Measurements from ENCODE around the gene TBL1X.
"Not testable (repeated sequence)": the region's sequence is repeated elsewhere in the genome, so short reads cannot be mapped to it uniquely, and the experiment has no call there.

Gene TBL1X

GRCh38 chrX:9458516-9459078 lies 6.3 kb upstream of the TBL1X start:
- in situ Hi-C loops (cut with MboI; ENCODE audit: low sequenced_read_pairs): no loop called here

DNA sequence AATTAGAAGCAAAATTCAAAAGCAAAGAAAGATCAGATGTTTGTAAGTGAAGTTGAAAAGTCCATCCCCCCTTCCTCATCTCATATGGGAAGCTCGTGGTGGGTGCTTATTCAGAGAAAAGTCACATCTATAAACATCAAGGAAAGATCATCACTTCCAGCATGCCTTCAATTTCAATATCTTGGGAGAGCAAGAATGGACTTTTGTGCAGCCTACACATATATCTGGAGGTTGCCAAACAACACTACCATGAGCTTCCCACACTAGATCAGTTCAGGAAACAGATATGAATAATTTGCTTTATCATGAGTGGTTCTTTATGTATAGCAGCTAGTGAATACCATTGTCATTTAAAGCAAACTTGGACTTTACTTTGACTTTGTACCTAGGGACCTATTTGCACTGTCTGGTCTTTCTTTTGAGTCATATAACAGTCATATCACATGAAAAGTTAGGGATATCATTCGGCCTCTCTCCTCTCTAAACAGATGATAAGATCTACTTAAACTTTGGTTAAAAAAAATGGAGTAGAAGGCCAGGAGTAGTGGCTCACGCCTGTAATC lies 5.6 kb upstream of the TBL1X start:
- in situ Hi-C loops (cut with MboI; ENCODE audit: low sequenced_read_pairs): no loop called here

GRCh38 chrX:9461087-9461486 lies 3.8 kb upstream of the TBL1X start:
- in situ Hi-C loops (cut with MboI; ENCODE audit: low sequenced_read_pairs): no loop called here

DNA sequence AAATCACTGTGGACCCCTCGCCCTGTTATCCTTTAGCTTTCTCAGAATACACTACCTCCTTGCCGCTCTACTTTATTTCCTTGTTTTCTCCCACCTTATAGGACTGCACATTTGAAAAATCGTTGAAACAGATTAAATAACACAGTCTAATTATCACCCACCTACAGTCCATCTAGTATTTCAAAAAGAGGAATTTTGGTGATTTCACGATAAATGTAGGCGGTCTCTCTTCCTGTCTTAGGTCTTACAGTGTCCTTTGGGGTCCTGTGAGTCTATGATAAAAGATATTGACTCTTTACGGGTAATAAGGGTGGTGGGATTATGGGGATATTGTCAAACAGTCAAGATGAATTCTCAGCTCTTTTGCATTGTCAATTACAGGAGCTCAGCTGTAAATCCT lies 2.4 kb upstream of the TBL1X start:
- in situ Hi-C loops (cut with MboI; ENCODE audit: low sequenced_read_pairs): no loop called here

DNA sequence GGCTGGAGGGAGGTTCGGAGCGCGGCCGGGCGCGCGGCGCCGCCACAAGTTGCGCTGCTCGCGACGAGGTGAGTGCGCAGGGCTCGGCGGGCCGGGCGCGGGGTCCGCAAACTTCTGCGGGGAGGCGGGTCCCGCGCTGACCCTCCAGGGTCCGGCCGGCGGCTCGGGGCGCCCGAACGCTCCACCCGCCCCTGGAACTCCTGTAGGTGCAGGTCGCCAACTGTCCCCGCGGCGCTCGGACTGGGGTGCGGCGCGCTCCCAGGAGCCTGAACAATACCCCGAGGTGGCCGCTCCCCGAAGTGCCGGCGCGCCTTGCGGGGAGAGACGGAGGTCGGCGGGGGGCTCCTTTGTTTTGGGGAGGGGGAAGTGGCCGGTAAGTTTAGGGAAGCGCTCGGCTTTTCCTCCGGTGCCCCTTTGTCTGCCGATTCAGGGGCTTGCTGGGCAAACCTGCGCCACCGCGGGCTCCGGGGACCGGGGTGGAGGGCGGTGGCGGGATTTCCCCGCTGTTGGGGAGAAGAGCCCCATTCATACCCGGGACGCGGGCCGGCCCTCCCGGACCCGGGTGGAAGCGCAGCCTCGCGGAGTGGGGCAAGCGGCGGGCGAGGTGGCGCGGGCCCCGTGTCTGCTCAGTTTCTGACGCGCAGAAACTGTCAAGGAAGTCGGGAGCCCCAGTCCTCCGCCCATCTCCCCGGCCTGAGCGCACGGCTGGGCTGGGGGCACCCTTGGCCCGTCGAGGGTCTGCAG lies 694 bp downstream of the TBL1X start:
- in situ Hi-C loops (cut with MboI; ENCODE audit: low sequenced_read_pairs): no loop called here

DNA sequence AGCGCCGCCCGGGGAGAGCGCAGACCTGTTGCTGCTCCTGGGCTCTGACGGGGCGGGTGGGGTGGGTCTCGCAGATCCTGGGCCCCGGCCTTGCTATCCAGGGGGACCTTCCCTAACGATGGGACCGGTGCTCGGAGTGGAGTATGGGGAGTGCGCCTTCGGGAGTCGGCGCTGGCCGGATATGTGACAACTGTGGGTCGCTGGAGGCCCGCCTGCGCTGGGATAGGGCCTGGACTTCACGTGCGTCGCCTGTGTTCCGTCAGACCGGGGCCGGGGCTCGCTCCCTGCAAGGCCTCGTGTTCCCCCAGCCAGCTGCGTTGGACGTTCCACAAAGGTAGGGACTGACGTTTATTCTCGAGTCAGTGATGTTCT lies 1.3 kb downstream of the TBL1X start:
- in situ Hi-C loops (cut with MboI; ENCODE audit: low sequenced_read_pairs): no loop called here

DNA sequence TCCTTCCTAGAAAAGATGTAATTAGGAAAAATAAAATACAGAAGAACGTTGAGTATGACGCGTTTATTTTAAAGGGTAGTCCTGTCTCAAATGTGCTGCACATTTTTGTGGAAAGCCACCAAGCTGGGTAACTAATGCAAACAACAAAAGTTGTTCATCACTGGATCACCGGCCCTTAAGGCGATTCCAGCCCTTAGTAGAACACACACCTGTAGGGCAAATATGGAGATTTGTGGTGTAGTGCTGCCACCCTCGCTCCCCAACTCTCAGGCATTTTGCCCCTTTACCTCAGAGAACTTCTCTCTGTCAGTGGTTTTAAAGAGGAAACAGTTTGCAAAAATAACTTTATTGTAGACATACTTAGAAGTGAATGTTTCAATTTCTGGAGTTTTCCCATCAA lies 1.9 kb downstream of the TBL1X start:
- in situ Hi-C loops (cut with MboI; ENCODE audit: low sequenced_read_pairs): no loop called here

GRCh38 chrX:9467146-9467545 lies 2.3 kb downstream of the TBL1X start:
- in situ Hi-C loops (cut with MboI; ENCODE audit: low sequenced_read_pairs): no loop called here

GRCh38 chrX:9467751-9468150 lies 2.9 kb downstream of the TBL1X start:
- in situ Hi-C loops (cut with MboI; ENCODE audit: low sequenced_read_pairs): no loop called here

DNA sequence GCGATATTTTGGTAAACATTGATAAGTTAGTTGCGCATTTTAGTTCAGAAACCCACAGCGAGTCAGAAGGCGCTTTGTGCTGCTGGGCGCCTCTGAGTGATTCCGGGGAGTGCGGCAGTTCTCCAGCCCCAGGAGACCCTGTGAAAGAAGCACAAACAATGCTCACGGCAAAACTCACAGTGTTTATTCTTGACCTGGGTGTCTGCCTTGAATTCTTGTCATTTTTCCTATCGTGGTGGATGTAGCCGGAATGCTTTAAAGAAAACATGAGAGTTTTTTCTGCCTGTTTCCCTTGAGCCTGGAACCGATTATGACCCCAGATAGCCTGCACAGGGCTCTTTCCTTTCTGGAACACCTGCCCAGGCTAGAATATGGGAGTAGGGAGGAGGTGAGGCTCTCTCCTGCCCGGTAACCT lies 6.7 kb downstream of the TBL1X start:
- in situ Hi-C loops (cut with MboI; ENCODE audit: low sequenced_read_pairs): no loop called here

DNA sequence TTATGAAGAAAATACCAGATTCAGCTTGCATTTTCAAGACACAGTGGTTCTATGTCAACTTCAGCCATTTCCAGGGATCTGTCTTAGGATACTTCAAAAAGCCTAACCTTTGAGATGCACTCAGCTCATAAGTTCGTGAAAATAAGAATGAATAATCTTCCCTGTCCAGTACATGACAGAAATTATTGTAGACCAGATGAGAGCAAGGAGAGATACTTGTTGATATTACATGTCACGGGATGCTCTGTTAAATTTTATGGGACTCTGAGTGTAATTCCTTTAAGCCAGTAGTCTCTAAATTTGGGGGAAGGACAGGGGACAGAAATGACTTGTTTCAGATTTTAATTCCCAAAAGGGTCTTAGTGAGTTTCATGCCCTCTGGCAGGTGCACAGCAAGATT lies 8.8 kb downstream of the TBL1X start:
- in situ Hi-C loops (cut with MboI; ENCODE audit: low sequenced_read_pairs): no loop called here

DNA sequence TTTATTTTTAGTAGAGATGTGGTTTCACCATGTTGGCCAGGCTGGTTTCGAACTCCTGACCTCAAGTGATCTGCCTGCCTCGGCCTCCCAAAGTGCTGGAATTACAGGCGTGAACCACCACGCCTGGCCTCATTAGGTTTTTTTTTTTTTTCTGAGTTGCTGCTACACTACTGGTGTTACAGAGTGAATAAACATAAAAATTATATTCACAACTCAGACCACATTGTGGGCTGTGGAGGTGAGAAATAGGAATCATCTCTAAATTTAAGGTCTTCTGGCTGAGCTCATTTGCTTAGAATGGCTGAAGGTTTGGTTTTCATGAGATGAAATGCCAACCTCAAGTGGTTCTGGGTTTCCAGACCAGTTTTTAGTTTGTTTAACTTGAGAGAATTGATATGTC lies 10.6 kb downstream of the TBL1X start:
- in situ Hi-C loops (cut with MboI; ENCODE audit: low sequenced_read_pairs): not testable (repeated sequence)

GRCh38 chrX:9475984-9476383 lies 11.1 kb downstream of the TBL1X start:
- in situ Hi-C loops (cut with MboI; ENCODE audit: low sequenced_read_pairs): no loop called here

DNA sequence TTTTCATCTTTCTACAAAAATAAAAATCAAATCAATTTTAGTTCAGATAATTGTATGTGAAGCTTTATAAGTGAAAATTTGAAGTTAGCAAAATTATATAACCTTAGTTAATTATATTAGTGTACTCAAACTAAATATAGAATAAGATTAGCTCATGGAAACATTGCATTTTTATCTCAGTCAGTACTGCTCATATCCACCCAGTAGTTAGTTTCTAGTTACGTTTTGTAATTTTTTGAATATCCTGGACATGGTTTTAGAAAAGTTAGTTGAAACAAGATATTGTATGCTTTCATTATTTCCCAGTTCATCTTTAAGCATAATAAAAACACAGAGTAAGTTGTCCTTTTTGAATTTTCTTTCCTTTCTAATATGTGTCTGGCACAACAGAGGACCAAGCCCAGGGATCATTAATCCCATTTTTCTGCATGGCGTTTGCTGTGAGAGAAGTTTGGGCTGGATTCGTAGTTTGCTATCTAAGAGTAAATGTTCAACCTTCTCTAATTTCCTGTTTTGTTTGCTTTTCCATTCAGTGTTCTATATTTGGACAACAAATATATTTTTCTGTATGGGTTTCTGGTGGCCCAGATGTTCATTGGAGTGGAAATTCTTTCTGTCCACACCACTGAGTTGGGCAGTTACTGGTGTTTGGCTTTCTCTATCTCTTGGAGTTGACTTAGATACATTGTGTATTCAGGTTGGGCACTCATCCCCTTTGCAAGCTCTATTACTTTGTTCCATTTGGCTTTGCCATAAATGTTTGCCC lies 12.1 kb downstream of the TBL1X start:
- in situ Hi-C loops (cut with MboI; ENCODE audit: low sequenced_read_pairs): no loop called here

GRCh38 chrX:9482408-9482807 lies 17.6 kb downstream of the TBL1X start:
- in situ Hi-C loops (cut with MboI; ENCODE audit: low sequenced_read_pairs): no loop called here

DNA sequence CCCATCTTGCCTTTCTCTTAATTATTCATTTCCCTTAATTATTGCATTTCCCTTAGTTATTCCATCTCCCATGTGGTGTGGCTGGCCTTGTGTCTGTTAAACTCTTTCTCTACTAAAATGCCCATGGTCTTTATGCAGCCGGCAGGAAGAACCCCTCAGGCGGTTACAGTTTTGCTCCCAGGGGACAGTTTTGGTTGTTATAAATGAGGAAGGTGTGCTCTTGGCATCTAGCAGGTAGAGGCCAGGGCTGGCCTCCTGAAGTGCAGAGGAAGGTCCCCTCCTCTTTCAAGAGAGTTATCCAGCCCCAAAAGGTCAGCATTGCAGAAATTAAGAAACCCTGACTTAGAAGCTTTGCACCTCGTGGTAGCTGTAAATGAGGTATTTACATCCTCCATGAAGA lies 18.0 kb downstream of the TBL1X start:
- in situ Hi-C loops (cut with MboI; ENCODE audit: low sequenced_read_pairs): no loop called here

DNA sequence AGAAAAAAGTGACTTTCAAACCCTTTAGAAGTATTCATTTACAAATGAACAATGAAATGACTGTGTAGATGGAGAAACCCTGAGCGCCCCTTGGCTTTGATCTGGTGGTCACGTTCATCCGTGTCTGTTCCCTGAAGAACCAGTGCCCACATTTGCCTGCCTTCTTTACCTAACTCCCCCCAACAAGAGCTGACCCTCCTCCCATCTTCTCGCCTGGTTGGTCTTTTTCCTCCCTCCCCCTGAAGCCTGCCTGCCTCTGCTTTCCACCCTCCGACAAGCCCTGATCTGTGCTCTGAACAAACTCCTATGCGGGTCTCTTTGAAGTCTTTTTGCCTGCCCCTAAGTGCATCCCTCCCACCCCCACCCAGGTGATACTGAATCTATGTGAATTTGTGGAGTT lies 18.5 kb downstream of the TBL1X start:
- in situ Hi-C loops (cut with MboI; ENCODE audit: low sequenced_read_pairs): no loop called here

DNA sequence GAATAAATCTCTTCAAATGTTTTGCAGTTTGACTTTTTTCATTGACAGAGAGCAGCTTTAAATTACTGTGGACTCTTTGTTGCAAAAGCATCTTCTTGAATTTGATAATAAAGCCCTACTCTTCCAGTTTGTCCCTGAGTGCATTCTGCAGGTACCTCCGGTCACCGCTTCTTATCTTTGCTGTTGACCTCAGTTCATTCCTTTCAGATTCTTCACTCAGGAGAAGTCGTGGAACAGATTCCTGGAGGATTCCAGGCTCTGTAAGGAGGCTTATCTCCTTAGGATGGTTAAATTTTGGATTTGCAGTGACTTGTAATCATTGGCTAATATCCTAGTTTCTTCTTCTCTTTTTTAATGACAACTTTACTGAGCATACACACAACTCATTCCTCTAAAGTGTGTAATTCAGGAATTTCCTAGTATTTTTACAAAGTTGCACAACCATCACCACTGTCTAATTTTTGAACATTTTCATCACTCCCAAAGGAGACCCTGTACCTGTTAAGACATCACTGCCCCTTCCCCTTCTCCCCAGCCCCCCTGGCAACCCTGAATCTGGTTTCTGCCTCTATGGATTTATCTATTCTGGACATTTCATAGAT lies 22.0 kb downstream of the TBL1X start:
- in situ Hi-C loops (cut with MboI; ENCODE audit: low sequenced_read_pairs): no loop called here

GRCh38 chrX:9488586-9488985 lies 23.7 kb downstream of the TBL1X start:
- in situ Hi-C loops (cut with MboI; ENCODE audit: low sequenced_read_pairs): no loop called here

GRCh38 chrX:9489234-9489633 lies 24.4 kb downstream of the TBL1X start:
- in situ Hi-C loops (cut with MboI; ENCODE audit: low sequenced_read_pairs): no loop called here

DNA sequence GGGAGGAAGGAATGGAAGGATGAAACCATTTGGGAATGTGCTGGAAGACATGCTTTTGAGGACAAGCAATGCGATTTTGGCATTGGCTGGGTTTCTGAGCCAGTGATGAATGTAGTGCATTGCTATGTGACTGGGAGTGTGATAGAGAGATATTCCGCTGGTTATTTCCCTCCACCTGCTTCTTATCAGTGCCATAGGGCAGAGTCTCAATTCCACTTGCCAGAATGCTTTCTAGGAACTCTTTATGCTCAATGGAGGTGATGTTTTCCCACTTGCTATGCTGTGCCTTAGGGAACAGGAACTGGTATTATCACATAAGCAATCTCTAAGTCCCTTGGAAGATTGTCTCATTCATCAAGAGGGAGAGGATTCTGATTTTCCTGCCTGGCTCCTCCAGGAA lies 28.0 kb downstream of the TBL1X start:
- in situ Hi-C loops (cut with MboI; ENCODE audit: low sequenced_read_pairs): no loop called here

DNA sequence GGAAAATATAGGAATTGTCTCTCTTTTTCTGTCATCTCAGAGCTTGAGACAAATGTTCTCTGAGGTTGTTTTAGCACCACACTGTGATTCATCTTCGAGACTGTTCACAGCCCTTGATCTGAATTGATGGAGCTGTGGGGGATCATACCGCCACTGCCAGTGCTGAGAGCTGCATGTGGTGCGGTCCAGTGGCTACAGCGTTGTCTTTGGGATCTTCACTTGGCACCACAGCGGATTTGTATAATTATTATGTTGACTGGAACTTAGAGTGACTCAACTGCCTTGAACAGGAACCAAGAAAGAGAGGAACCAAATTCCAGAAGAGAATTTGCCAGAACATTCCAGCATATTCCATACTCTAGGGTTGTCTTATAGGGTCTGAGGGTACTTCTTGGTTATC lies 29.1 kb downstream of the TBL1X start:
- in situ Hi-C loops (cut with MboI; ENCODE audit: low sequenced_read_pairs): no loop called here
